AG04449 (cell line): ENCODE results near the gene NAV2.
A peak's percentile ranks its signal among the peaks of the same experiment; 100 is the strongest.

Experiments
- CTCF ChIA-PET: fragments of 350-600 bp; formaldehyde crosslinking; extraction: SDS; loops from one replicate; lab custom pipeline; 2021; ENCODE audit warnings: antibody characterized with exemption; lab: Yijun Ruan, JAX
- POLR2A ChIA-PET: fragments of 400-600, 350-600 bp; formaldehyde crosslinking; extraction: SDS; loops from one replicate; lab custom pipeline; 2020; ENCODE audit warnings: antibody characterized with exemption, inconsistent platforms; lab: Yijun Ruan, JAX
- DNase-seq: peaks from one replicate; pipeline ENCODE4 v3.0.0-alpha.2; 2010; ENCODE audit warnings: low read depth, low spot score
- H3K4me3 ChIP-seq: 2 replicates; pipeline ENCODE4 v1.5.1; 2011; ENCODE audit warnings: low read depth, mild to moderate bottlenecking, control low read depth, low read length
- CTCF ChIP-seq: IDR thresholded peaks from one replicate; pipeline ENCODE4 v1.5.1; 2011; ENCODE audit warnings: mild to moderate bottlenecking, moderate library complexity, low read length, control low read depth, inconsistent platforms; ENCODE audit not compliant: insufficient read depth; ENCODE audit errors: missing control alignments

The NAV2 gene

GRCh38 chr11:19781351-19781750, 68.7 kb downstream of the NAV2 start:
- DNase-seq, result no peak
- H3K4me3 ChIP-seq, result no peak overlapping the region
- POLR2A ChIA-PET, result no interaction called here
- TF ChIP-seq CTCF, result no peak
- CTCF ChIA-PET, result interaction anchor here (1.1 kb wide), 1 partner anchor 9 kb away, joined by 3 read pairs; no protein-coding TSS in a partner anchor

- TF ChIP-seq CTCF, result no peak
- no peak overlapping the region for H3K4me3 ChIP-seq
- ChIA-PET CTCF (interaction anchor here (1.6 kb wide), 1 partner anchor 221 kb away, joined by 4 read pairs; no protein-coding TSS in a partner anchor), POLR2A (no interaction called here)
- DNase-seq, result no peak
These were observed 72.6 kb downstream of the NAV2 start for GRCh38 chr11:19785265-19785664.

- CTCF ChIA-PET, result interaction anchor here (1.1 to 1.6 kb wide), 4 partner anchors 9 to 222 kb away, joined by 3 to 4 read pairs (median 4); no protein-coding TSS in a partner anchor
- no peak for DNase-seq
- POLR2A ChIA-PET, result no interaction called here
These were observed 74.0 kb downstream of the NAV2 start for GRCh38 chr11:19786644-19787043.

GRCh38 chr11:19788435-19788834, 75.8 kb downstream of the NAV2 start:
- POLR2A ChIA-PET, result no interaction called here
- H3K4me3 ChIP-seq, result no peak overlapping the region
- CTCF ChIA-PET, result interaction anchor here (1.0 to 1.2 kb wide), 2 partner anchors 10 to 11 kb away, joined by 3 to 4 read pairs; no protein-coding TSS in a partner anchor
- DNase-seq, result no peak
- no peak for TF ChIP-seq CTCF

More at GRCh38 chr11:19786644-19787043, 74.0 kb downstream of the NAV2 start:
- no peak overlapping the region for H3K4me3 ChIP-seq
- TF ChIP-seq CTCF, result no peak

- DNase-seq, result no peak
- ChIA-PET POLR2A (no interaction called here), CTCF (interaction anchor here (1.0 to 1.2 kb wide), 2 partner anchors 9 to 12 kb away, joined by 3 to 4 read pairs; no protein-coding TSS in a partner anchor)
- no peak overlapping the region for H3K4me3 ChIP-seq
- no peak for TF ChIP-seq CTCF
These were observed 76.6 kb downstream of the NAV2 start for GRCh38 chr11:19789245-19789644.

- DNase-seq, result peak; percentile 59
- ChIA-PET CTCF (interaction anchor here (0.6 to 1.2 kb wide), 2 partner anchors 12 to 106 kb away, joined by 3 read pairs; no protein-coding TSS in a partner anchor), POLR2A (no interaction called here)
- TF ChIP-seq CTCF, result no peak
- H3K4me3 ChIP-seq, result no peak overlapping the region
These were observed 77.4 kb downstream of the NAV2 start for GRCh38 chr11:19789835-19790710.
